Lung (tissue), 12 donors: ENCODE data around the gene POU6F1. TPM values are rescaled to one million over a fixed set of nuclear protein-coding genes. Genes with fewer than 3 reads are reported as not detected.

Experiments
- ATAC-seq: fragments of 200-7000 bp; cut with Tn5 transposase; one replicate; pipeline ENCODE4 v1.9.1; 2020; ENCODE audit warnings: moderate number of reproducible peaks; ENCODE audit not compliant: insufficient read depth, low FRiP score
- DNase-seq, 3 donors: peaks; one replicate each; pipeline ENCODE4 v3.0.0-alpha.2; 2013 to 2017
- H3K27ac ChIP-seq, 2 donors: one replicate each; pipeline ENCODE4 v1.5.1; 2013; ENCODE audit warnings: mild to moderate bottlenecking in 2 of 2, moderate library complexity in 2 of 2, control low read depth in 1 of 2, inconsistent platforms in 1 of 2, low read depth in 1 of 2, low read length in 1 of 2
- H3K27me3 ChIP-seq, 3 donors: one replicate each; pipeline ENCODE4 v1.5.1; 2013; ENCODE audit warnings: low read length in 2 of 3; ENCODE audit not compliant: control insufficient read depth in 3 of 3, insufficient read depth in 3 of 3
- H3K36me3 ChIP-seq, 4 donors: one replicate each; pipeline ENCODE4 v1.5.1; 2013; ENCODE audit warnings: low read length in 4 of 4, mild to moderate bottlenecking in 1 of 4, moderate library complexity in 1 of 4; ENCODE audit not compliant: control insufficient read depth in 4 of 4, insufficient read depth in 4 of 4
- H3K4me1 ChIP-seq, 5 donors: one replicate each; pipeline ENCODE4 v1.5.1; 2013; ENCODE audit warnings: low read length in 5 of 5, mild to moderate bottlenecking in 2 of 5, moderate library complexity in 1 of 5; ENCODE audit not compliant: control insufficient read depth in 5 of 5, insufficient read depth in 5 of 5
- H3K4me3 ChIP-seq: one replicate; pipeline ENCODE4 v1.5.1; 2013; ENCODE audit warnings: mild to moderate bottlenecking, control low read depth, moderate library complexity
- H3K9ac ChIP-seq, 2 donors: one replicate each; pipeline ENCODE4 v1.5.1; 2013; ENCODE audit warnings: low read length in 2 of 2, control low read depth in 1 of 2; ENCODE audit not compliant: insufficient read depth in 1 of 2
- H3K9me3 ChIP-seq, 4 donors: one replicate each; pipeline ENCODE4 v1.5.1; 2013; ENCODE audit warnings: low read length in 3 of 4, mild to moderate bottlenecking in 1 of 4, moderate library complexity in 1 of 4; ENCODE audit not compliant: control insufficient read depth in 4 of 4, insufficient read depth in 3 of 4
- CTCF ChIP-seq: IDR thresholded peaks from 2 replicates; pipeline ENCODE4 v1.5.1; 2012; ENCODE audit warnings: mild to moderate bottlenecking; ENCODE audit errors: control extremely low read depth, extremely low read depth
- WGBS, 2 donors: extraction: QIAGEN DNeasy Blood & Tissue Kit; methylation state at CpG; one replicate each; pipeline ENCODE4 v1.1.7; 2013; 5-methylcytosine and 5-hydroxymethylcytosine counted together
- polyA plus RNA-seq, 2 donors: library from polyadenylated mRNA; stranded (reverse); fragments of 200-250 nt; gene quantifications; one replicate each; pipeline ENCODE4 v1.2.1, GENCODE V29; 2013
- total RNA-seq, 2 donors: library from RNA; depleted of rRNA in 1 of 2; stranded (reverse); fragments of >200 nt in 1 of 2; gene quantifications; one replicate each; pipeline ENCODE4 v1.2.1, GENCODE V29; 2014 to 2021
- donor health status: control.
- donor health status: control.
- donor health status: Bipolar disorder and iron deficiency.
- donor health status: healthy.
- donor health status: DM: yes; HTN: yes; CAD: no.

Gene POU6F1
- total and polyA plus RNA-seq, 4 donors = 3.0 to 16.1 (median 9.2) TPM

GRCh38 chr12:51245476-51246253 lies 27.8 kb upstream of the POU6F1 start:
- DNase-seq = no peak
- WGBS, 2 donors = 82% methylated on average over 11 of the region's 11 CpGs
- TF ChIP-seq CTCF = no peak
- peaks cover 14 to 23% (median 19%) of the 10 kb centered on the region in 4 donors for H3K36me3 ChIP-seq
- no peaks in the 10 kb centered on the region for H3K27me3 ChIP-seq
- H3K4me3 ChIP-seq = no peak overlapping the region
- H3K9ac ChIP-seq = no peak overlapping the region
- peak overlapping the region in 1 of 2 donors; percentile 50 for H3K27ac ChIP-seq
- no peak for ATAC-seq
- H3K4me1 ChIP-seq = peaks cover 0 to 11% (median 10%) of the 10 kb centered on the region in 5 donors
- H3K9me3 ChIP-seq = no peaks in the 10 kb centered on the region

- 79 to 97% methylated on average over 4 of the region's 4 CpGs for WGBS, 2 donors
- H3K4me1 ChIP-seq = peaks cover 8 to 15% (median 14%) of the 10 kb centered on the region in 5 donors
Observed at GRCh38 chr12:51244269-51244668, 26.4 kb upstream of the POU6F1 start.

GRCh38 chr12:51242876-51243275 lies 25.0 kb upstream of the POU6F1 start:
- no peak for TF ChIP-seq CTCF
- ATAC-seq = no peak
- peaks cover 8 to 19% (median 14%) of the 10 kb centered on the region in 5 donors for H3K4me1 ChIP-seq
- no peak overlapping the region for H3K27ac ChIP-seq
- H3K9me3 ChIP-seq = no peaks in the 10 kb centered on the region
- H3K36me3 ChIP-seq = peaks cover 18 to 29% (median 25%) of the 10 kb centered on the region in 4 donors
- no peak overlapping the region for H3K4me3 ChIP-seq
- no peak overlapping the region for H3K9ac ChIP-seq
- H3K27me3 ChIP-seq = no peaks in the 10 kb centered on the region
- DNase-seq = no peak
- 46 to 51% methylated on average over 7 of the region's 7 CpGs for WGBS, 2 donors

More at GRCh38 chr12:51244269-51244668, 26.4 kb upstream of the POU6F1 start:
- no peaks in the 10 kb centered on the region for H3K9me3 ChIP-seq
- peaks cover 18 to 29% (median 23%) of the 10 kb centered on the region in 4 donors for H3K36me3 ChIP-seq
- TF ChIP-seq CTCF = no peak
- ATAC-seq = no peak
- no peak overlapping the region for H3K4me3 ChIP-seq
- DNase-seq = no peak
- no peaks in the 10 kb centered on the region for H3K27me3 ChIP-seq
- H3K27ac ChIP-seq = no peak overlapping the region
- H3K9ac ChIP-seq = no peak overlapping the region
